HG03558 (cell line): ENCODE data around the gene FGF21.
"Not testable (repeated sequence)": the region's sequence is repeated elsewhere in the genome, so short reads cannot be mapped to it uniquely, and the experiment has no call there.

ENCODE experiments used
- ATAC-seq: cut with Tn5 transposase; IDR thresholded peaks from one replicate; pipeline ENCODE4 v1.9.1; 2021; ENCODE audit warnings: moderate number of reproducible peaks; ENCODE audit not compliant: unreplicated experiment; ENCODE audit errors: extremely low read depth

FGF21 gene

GRCh38 chr19:48750771-48751504 is 4.4 kb upstream of the FGF21 start:
- no peak for ATAC-seq

- no peak for ATAC-seq
Observed at GRCh38 chr19:48751845-48752495, 3.4 kb upstream of the FGF21 start.

- no peak for ATAC-seq
Observed at GRCh38 chr19:48752496-48753365, 2.6 kb upstream of the FGF21 start, which contains the start of gene FUT1. TSS of gene FUT1 (minus strand) at chr19:48752641. CDS start at chr19:48751281, 1,360 bp downstream.

GRCh38 chr19:48755787-48756186 is 463 bp downstream of the FGF21 start:
- ATAC-seq, result no peak

GRCh38 chr19:48756212-48756611 is 888 bp downstream of the FGF21 start:
- ATAC-seq, result no peak

- ATAC-seq, result no peak
Observed at GRCh38 chr19:48756686-48757085, 1.4 kb downstream of the FGF21 start.

GRCh38 chr19:48757089-48757675 is 1.9 kb downstream of the FGF21 start:
- ATAC-seq, result no peak

- ATAC-seq, result no peak
Observed at GRCh38 chr19:48757741-48758144, 2.4 kb downstream of the FGF21 start.

GRCh38 chr19:48760504-48761205 is 5.3 kb downstream of the FGF21 start:
- no peak for ATAC-seq

GRCh38 chr19:48765816-48766215 is 10.5 kb downstream of the FGF21 start:
- ATAC-seq, result not testable (repeated sequence)

- not testable (repeated sequence) for ATAC-seq
Observed at GRCh38 chr19:48768171-48768753, 12.9 kb downstream of the FGF21 start.

- no peak for ATAC-seq
Observed at GRCh38 chr19:48768994-48769713, 13.8 kb downstream of the FGF21 start.

GRCh38 chr19:48770266-48770665 is 14.9 kb downstream of the FGF21 start:
- ATAC-seq, result no peak

- ATAC-seq, result no peak
Observed at GRCh38 chr19:48770734-48771472, 15.6 kb downstream of the FGF21 start.

GRCh38 chr19:48772503-48772953 is 17.2 kb downstream of the FGF21 start:
- no peak for ATAC-seq

GRCh38 chr19:48777139-48777538 is 21.8 kb downstream of the FGF21 start:
- ATAC-seq, result no peak

- ATAC-seq, result no peak
Observed at GRCh38 chr19:48777720-48778119, 22.4 kb downstream of the FGF21 start.

- no peak for ATAC-seq
Observed at GRCh38 chr19:48779636-48780035, 24.3 kb downstream of the FGF21 start.
